CD4-positive, alpha-beta T cell treated with Interleukin-6 for 4 hours (primary cell): Measurements from ENCODE around the gene YIPF2.
"Not testable (repeated sequence)": the region's sequence is repeated elsewhere in the genome, so short reads cannot be mapped to it uniquely, and the experiment has no call there.

Source experiments
- DNase-seq: peaks from one replicate; pipeline ENCODE4 v3.0.0-alpha.2; 2020; ENCODE audit warnings: mixed read lengths

YIPF2 gene

DNA sequence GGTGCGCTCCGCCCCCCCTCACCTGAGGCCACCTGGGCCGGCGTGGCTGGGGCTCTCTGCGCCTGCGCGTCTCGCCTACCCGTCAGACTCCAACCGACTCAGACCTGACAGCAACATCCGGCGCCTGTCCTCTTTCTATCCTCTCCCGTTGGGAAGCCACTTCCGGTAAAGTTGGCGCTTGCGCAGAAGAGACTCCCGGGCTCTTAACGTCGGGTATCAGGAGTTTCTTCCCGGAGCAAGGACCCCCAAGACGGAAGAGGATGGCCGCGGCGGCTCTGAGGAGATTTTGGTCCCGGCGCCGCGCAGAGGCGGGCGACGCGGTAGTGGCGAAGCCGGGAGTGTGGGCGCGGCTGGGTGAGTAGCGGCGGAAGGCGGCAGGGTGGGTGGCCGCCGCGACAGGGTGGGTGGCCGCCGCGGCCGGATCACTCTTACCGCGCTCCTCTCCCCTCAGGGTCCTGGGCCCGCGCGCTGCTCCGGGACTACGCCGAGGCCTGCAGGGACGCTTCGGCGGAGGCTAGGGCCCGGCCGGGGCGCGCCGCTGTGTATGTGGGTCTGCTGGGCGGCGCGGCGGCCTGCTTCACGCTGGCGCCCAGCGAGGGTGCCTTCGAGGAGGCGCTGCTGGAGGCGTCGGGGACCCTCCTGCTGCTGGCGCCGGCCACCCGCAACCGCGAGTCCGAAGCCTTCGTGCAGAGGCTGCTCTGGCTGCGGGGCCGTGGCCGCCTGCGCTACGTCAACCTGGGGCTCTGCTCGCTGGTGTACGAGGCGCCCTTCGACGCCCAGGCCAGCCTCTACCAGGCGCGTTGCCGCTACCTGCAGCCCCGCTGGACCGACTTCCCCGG is at the start of gene YIPF2, which contains the start of gene TIMM29:
Gene YIPF2 (minus strand): TSS at position 77 of the 839 bp plus-strand sequence. CDS start 229 bp downstream, outside the sequence.
Gene TIMM29 (plus strand): TSS at position 249 of the 839 bp plus-strand sequence. CDS start 12 bp downstream, at position 261.
- DNase-seq = peak; percentile 95

DNA sequence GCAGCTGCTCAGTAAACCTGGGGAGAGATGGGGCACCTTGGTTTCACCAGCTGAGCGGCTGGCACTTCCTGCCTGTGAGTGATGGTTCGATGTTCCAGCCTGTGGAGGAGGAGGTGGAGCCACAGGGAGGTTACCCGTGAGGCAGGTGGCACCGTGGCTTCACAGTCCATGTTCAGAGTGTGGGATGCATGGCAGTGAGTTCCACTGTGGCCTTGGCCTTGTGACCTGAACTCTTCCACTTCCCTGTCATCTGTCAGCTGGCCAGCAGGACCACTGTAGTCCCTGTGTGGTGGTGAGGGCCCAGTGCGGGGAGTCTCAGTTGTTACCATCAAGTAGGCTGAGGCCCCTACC is 49.3 kb upstream of the YIPF2 start:
- peak; percentile 9 for DNase-seq

DNA sequence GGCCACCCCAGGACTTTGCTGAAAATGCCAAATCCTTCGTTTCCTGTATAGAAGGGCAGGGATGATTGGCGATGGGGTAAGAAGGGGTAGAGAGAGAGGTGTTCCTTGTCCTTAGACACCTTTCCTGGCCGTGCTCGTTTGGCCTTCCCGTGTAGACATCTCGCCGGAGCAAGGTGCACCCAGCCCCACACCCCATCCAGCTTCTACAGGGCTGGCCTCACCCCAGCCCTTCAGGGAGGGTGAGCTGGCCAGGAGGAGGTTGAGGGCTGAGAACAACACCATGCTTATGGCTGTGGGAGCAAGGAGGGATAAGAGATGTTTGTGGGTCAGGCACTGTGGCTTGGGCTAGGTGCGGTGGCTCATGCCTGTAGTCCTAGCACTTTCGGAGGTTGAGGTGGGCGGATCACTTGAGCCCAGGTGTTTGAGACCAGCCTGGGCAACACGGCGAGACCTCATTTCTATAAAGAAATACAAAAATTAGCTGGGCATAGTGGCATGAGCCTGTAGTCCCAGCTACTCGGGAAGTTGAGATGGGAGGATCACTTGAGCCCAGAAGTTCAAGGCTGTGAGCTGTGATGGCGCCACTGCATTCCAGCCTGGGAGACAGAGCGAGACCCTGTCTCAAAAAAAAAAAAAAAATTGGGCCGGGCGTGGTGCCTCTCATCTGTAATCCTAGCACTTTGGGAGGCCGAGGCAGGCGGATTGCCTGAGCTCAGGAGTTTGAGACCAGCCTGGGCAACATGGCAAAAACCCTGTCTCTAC is 47.9 kb upstream of the YIPF2 start:
- no peak for DNase-seq

DNA sequence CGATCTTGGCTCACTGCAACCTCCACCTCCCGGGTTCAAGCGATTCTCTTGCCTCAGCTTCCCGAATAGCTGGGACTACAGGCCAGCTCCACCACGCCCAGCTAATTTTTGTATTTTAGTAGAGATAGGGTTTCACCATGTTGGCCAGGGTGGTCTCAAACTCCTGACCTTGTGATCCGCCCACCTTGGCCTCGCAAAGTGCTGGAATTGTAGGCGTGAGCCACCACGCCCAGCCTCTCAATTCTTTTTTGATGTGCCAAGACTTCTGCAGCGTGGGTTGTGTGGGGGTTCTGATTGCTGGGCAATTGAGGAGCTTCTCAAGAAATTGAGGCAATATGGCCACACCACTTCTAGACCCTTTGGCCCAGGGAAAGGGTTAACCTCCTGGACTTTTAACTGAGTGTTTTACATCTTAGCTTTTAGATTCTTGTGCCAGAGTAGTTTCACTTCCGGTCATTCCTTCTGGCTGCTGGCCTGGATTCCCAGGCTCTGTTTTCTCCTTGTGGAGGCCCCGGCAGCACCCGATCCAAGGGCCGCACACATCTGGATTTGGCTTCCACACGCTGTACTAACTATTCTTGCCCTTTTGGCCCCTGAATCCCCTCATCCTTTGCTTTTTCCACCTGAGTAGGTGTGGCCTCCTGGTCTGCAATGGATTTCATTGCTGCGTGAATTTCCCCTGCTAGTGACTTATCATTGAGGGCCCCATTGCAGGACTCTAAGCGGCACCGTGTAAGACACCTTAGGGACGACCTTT is 47.1 kb upstream of the YIPF2 start:
- no peak for DNase-seq

DNA sequence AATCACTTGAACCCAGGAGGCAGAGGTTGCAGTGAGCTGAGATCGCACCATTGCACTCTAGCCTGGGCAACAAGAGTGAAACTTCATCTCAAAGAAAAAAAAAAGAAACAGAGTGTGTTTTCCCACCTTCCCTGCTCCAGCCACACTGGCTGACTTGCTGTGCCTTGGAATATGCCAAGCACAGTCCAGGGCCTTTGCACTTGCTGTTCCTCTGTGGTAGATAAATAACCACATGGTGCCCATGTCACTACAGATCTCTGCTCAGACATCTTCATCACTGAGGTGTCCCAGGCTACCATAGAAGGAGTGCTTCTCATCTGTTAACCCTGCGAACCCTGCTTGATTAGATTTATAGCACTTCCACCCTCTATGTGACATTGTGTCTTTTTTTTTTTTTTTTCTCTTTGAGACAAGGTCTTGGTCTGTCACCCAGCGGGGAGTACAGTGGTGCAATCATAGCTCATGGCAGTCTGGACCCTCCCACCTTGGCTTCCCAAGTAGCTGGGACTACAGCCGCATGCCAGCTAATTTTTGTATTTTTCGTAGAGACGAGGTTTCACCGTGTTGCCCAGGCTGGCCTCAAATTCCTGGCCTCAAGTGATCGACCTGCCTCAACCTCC is 42.8 kb upstream of the YIPF2 start:
- DNase-seq = no peak

DNA sequence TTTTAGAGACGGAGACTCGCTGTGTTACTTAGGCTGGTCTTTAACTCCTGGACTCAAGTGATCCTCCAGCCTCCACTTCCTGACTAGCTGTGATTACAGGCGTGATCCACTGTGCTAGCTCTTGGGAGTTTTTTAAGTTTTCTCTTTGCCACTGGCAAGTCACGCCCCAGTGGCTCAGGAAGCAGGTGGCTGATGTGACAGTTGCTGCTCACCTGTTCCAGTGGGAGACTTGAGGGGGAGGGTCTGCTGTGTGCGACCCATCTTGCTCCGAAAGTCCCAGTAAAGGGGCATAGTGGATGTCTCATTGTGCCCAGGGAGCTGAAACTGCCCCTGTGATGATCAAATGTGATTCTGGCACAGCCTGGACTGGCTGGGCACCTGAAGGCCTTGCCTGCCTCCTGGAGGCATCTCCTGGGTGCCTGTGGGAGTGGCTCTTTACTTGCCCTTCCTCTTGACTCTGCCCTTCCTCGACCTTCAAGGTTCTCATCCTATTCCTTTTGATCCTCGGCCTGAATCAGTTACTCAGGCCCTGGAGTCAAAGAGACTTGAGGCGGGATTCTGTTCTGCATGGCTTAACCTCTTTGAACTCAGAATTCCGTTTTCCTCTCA is 40.2 kb upstream of the YIPF2 start:
- DNase-seq = peak; percentile 7

DNA sequence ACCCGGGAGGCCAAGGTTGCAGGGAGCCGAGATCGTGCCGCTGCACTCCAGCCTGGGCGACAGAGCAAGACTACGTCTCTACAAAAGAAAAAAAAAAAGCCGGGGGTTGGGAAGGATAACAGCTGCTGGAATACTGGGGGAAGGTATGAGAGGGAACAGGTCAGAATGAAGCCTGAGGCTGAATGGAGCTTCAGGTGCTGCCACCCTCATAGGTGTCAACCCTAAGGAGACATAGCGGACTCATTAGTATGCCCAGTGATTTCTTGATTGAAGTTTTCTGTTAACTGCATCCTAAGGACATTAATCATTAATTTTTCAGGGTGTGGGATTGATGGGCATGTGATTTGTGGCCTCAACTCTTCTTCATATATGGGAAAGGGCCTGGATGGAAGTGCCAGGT is 38.4 kb upstream of the YIPF2 start:
- DNase-seq = no peak

DNA sequence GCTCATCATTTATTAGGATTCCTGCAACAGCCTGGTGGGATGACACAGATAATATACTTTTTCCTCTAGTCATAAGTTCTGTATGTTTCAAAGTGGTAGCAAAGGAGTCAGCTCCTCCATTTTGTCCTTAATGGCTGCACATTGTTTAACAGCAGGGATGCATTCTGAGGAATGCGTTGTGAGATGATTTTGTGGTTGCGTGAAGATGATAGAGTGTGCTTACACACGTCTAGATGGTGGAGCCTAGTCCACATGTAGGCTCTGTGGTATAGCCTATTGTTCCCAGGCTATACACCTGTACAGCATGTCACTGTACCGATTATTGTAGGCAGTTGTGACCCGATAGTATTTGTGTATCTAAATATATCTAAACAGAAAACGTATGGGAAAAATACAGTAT is 37.0 kb upstream of the YIPF2 start:
- no peak for DNase-seq

DNA sequence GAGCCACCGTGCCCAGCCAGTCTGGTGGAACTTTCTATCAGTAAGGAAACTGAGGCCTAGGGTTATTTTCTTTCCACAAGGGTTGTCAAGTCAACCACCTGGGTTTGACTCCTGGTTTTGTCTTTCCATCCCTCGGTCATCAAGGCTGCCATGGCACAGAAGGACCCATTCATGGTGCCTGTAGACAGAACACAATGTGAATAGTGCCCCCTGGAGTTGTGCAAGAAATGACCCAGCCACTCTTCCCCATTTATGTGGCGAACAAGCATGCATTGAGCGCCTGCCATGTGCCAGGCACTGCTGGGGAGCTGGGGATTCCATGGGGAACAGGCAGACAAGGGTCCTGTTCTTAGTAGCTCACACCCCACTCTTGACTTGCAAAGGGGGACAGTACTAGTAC is 36.5 kb upstream of the YIPF2 start:
- DNase-seq = no peak

DNA sequence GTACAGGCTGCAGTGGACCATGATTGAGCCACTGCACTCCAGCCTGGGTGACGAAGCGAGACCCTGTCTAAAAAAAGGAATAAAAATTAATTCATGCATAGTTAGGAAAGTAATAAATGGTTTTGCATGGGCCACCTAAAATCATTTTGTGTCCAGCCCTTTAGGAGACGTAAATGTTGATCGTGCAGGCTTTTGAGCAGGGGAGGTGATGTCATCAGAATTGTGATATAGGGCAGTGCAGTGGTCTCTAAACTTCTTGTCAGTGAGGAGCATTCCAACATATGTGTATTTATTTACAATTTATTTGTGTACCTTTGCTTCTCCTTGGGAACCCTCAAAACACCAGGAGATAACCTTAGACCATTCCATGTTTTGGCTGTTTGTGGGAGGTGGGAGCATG is 35.4 kb upstream of the YIPF2 start:
- DNase-seq = no peak

DNA sequence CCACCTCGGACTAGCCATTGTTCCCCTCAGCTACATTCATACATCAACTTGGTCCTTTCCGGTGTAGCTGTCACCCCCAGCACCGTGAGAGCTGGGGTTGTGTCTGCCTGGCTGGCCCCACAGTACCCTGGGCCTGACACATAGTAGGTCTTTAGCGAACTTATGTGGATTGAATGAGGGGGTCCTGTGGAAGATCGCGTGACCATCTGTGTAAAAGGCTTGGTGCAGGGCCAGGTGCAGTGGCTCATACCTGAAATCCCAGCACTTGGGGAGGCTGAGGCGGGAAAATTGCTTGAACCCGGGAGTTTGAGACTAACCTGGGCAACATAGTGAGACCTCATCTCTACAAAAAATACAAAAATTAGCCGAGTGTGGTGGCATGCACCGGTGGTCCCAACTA is 34.4 kb upstream of the YIPF2 start:
- DNase-seq = no peak

DNA sequence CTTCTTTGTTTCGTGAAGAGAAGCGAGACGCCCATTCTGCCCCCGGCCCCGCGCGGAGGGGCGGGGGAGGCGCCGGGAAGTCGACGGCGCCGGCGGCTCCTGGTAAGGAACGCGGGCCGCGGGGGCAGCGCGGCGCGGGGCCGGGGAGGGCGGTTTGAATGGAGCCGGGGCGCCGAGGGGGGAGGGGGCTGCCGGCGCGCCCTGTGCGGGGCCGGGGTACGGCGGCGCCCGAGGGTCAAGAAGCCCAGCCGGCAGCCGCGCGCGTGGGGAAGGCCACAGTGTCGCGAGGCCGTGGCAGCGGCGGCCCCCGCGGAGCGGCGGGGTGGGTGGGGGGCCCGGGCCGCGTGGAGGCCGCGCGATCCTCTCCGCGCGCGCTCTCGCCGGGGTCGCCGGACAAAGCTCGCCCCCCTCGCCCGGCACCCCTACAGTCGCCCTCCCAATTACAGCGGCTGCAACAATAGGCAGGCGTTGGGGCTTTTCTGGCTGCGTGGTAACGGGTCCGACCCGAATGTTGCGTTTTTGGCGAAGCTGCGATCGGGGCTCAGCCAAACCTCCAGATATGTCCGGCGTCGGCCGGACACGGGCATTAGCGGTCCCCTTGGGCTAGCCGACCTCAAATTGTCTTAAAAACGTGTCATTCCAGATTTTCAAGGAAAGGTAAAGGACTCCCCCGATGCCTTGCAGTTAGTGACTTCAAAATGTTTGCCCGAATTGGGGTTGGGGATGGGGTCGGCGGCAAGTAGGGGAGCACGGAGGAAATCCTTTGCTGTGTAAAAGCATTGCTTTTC is 32.8 kb upstream of the YIPF2 start:
- no peak for DNase-seq

DNA sequence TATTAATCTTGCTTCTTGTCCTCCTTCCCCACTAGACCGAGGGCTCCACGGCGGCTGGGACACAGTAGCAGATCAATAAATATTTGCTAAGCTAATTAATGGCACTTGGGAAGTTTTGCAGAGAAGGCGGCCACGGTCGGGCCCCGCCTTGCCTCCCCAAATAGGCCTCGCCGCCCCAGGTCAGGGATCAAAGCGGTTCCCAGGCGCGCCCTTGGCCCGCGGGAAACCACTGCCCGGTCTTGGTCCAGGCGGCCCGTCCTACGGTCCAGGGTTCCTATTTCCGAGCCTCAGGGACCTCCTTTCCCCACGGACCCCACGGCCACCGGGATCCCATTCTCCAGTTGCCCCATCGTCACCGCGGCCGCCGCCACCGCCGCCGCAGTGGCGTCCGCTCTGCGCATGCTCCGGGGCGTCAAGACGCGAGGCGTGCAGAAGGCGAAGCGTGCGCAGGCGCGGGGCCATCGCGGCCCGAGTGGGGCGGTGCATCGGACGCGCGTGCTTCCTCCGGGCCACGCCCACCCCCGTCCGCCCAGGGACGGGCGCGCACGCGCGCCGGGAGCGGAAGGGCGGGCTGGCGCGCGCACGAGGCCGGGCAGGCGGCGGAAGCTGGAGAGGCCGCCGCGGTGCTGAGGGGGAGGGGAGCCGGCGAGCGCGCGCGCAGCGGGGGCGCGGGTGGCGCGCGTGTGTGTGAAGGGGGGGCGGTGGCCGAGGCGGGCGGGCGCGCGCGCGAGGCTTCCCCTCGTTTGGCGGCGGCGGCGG is 32.1 kb upstream of the YIPF2 start, which contains the start of gene SMARCA4:
Gene SMARCA4 (plus strand): TSS at position 717 of the 759 bp plus-strand sequence. CDS start 23,122 bp downstream, outside the sequence.
- DNase-seq = peak; percentile 99

DNA sequence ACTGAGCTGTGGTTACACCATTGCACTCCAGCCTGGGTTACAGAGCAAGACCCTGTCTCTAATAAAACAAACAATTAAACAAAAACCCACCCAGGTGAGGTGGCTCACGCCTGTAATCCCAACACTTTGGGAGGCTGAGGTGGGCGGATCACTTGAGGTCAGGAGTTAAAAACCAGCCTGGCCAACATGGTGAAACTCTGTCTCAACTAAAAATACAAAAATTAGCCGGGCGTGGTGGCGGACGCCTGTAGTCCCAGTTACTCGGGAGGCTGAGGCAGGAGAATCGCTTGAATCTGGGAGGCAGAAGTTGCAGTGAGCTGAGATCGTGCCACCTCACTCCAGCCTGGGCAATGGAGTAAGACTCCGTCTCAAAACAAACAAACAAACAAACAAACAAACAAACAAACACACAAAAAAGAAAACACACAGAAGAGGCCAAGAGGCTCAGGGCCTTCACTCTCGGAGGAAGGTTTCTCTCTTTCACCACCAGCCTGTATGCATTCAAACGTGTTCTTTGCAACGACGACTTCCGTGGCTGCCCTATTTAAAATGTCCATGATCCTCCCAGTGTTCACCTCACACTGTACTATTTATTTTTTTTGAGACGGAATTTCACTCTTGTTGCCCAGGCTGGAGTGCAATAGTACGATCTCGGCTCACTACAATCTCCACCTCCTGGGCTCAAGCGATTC is 31.0 kb upstream of the YIPF2 start:
- DNase-seq = not testable (repeated sequence)

DNA sequence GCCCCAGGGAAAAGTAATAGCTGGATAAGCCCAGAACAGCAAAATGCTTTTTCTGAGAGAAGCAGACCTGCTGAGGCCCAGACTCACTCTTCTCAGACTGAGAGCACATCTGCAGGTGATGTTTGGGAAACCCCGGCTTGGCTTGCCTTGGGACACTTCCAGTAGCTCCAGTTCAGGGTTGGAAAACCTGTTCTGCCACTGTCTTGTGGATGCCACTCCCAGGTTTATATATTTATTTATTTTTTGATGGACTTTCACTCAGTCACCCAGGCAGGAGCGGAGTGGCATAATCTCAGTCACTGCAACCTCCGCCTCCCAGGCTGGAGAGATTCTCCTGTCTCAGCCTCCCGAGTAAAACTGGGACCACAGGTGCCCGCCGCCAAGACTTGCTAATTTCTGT is 24.4 kb upstream of the YIPF2 start:
- no peak for DNase-seq

DNA sequence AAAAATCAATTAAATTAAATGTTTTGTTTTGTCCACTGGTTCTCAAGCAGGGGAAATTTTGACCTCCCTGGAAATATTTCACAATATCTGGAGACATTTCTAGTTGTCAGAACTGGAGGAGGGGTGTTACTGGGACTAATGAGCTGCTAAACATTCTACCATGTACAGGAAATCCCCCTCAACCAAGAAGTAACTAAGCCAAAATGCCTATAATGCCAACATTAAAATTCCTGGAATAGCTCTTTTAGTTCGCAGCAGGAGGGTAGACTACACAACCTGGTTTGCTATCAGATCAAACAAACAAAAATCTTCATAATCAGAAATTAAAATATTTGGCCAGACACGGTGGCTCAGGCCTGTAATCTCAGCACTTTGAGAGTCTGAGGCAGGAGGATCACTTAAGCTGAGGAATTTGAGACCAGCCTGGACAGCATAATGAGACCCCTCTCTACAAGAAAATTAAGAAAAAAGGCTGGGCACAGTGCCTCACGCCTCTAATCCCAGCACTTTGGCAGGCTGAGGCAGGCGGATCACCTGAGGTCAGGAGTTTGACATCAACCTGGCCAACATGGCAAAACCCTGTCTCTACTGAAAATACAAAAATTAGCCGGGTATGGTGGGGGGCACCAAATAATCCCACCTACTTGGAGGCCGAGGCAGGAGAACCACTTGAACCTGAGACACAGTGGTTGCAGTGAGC is 18.7 kb upstream of the YIPF2 start:
- no peak for DNase-seq

DNA sequence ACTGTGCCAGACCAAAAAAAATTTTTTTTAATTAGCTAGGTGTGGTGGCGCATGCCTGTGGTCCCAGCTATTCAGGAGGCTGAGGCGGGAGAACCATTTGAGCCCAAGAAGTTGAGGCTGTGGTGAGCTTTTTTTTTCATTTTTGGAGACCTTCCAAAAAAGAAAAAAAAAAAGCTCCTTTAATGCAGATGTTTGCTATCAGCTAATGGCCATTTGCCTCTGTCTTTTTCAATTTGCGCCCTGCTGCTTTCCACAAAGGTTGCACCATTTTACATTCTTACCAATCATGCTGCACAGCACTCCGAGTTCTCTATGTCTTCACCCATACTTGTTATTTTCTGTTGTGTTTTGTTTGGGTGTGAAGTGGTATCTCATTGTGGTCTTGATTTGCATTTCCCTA is 16.8 kb upstream of the YIPF2 start:
- no peak for DNase-seq

DNA sequence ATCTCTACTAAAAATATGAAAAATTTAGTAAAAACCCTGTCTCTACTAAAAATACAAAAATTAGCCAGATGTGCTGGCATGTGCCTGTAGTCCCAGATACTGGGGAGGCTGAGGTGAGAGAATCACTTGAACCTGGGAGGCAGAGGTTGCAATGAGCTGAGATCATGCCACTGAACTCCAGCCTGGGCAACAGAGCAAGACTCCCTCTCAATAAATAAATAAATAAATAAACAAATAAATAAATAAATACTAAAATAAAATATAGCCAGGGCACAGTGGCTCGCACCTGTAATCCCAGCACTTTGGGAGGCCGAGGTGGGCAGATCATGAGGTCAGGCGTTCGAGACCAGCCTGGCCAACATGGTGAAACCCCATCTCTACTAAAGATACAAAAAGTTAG is 15.0 kb upstream of the YIPF2 start:
- DNase-seq = not testable (repeated sequence)

DNA sequence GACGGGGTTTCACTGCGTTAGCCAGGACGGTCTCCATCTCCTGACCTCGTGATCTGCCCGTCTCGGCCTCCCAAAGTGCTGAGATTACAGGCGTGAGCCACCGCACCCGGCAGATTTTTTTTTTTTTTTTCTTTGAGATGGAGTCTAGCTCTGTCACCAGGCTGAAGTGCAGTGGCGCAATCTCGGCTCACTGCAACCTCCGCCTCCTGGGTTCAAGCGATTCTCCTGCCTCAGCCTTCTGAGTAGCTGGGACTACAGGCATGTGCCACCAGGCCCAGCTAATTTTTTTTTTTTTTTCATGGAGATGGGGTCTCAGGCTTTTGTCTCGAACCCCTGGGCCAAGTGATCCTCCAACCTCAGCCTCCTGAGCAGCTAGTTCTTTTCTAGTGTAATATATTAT is 13.2 kb upstream of the YIPF2 start:
- DNase-seq = not testable (repeated sequence)
